Endothelial cell of umbilical vein (primary cell): ENCODE measurements around the gene ARHGEF7. TPM values are rescaled to one million over a fixed set of nuclear protein-coding genes. Genes with fewer than 3 reads are reported as not detected.

Experiments used
- BruUV-seq: library from RNA; stranded (reverse); fragments of 400-500 nt; replicated peaks from 2 replicates; lab custom pipeline; 2021; lab: Mats Ljungman, UMichigan
- CTCF ChIA-PET: fragments of 300-600, 350-600 bp; sonication (Branson Sonifier 250); formaldehyde crosslinking; loops from one replicate; lab custom pipeline; 2021; ENCODE audit warnings: antibody characterized with exemption, inconsistent platforms; lab: Charles Lee
- POLR2A ChIA-PET: fragments of 300-600, 350-600 bp; sonication (Branson Sonifier 250); formaldehyde crosslinking; loops from one replicate; lab custom pipeline; 2021; ENCODE audit warnings: antibody characterized with exemption, inconsistent platforms; lab: Charles Lee
- DNase-seq: peaks from one replicate; pipeline ENCODE4 v3.0.0-alpha.2; 2011; ENCODE audit warnings: low read depth, low spot score
- FAIRE-seq: peaks from 2 replicates; lab custom pipeline; 2011; peaks lifted over from hg19 to GRCh38; lab: Jason Lieb, UNC
- H2AFZ ChIP-seq: 2 replicates; pipeline ENCODE4 v1.6.0; 2012; ENCODE audit warnings: low read depth, low read length, control low read depth, inconsistent platforms
- H3K27ac ChIP-seq: 2 replicates; pipeline ENCODE4 v1.5.1; 2011; ENCODE audit warnings: low read depth, mild to moderate bottlenecking, control low read depth, low read length, moderate library complexity; ENCODE audit not compliant: insufficient read depth
- H3K27me3 ChIP-seq, 2 experiments: 2 replicates each; pipeline versions ENCODE4 v1.6.0 to v1.6.1; 2011; ENCODE audit warnings: low read length in 2 of 2, mixed read lengths in 1 of 2; ENCODE audit not compliant: control insufficient read depth in 2 of 2, insufficient read depth in 2 of 2
- H3K36me3 ChIP-seq, 2 experiments: 2 replicates in 1 of 2; 3 replicates in 1 of 2; pipeline ENCODE4 v1.5.1; 2011; ENCODE audit warnings: low read length in 2 of 2, mild to moderate bottlenecking in 1 of 2, moderate library complexity in 1 of 2; ENCODE audit not compliant: control insufficient read depth in 2 of 2, insufficient read depth in 2 of 2; ENCODE audit errors: extremely low read depth in 1 of 2
- H3K4me1 ChIP-seq: 3 replicates; pipeline ENCODE4 v1.5.1; 2011; ENCODE audit warnings: mild to moderate bottlenecking, low read length; ENCODE audit not compliant: control insufficient read depth, insufficient read depth; ENCODE audit errors: extremely low read depth
- H3K4me2 ChIP-seq: 2 replicates; pipeline ENCODE4 v1.6.1; 2011; ENCODE audit warnings: low read length, control low read depth, mixed read lengths; ENCODE audit not compliant: insufficient read depth
- H3K4me3 ChIP-seq, 3 experiments: fragments of 200-600 bp in 1 of 3; sonication (generic), shearing (Covaris generic) in 1 of 3; replicated peaks in 1 of 3; 2 replicates each; pipeline ENCODE4 v1.5.1; 2011 to 2016; ENCODE audit warnings: control low read depth in 3 of 3, low read length in 3 of 3, mild to moderate bottlenecking in 2 of 3, inconsistent platforms in 1 of 3, low read depth in 1 of 3, moderate library complexity in 1 of 3; ENCODE audit not compliant: insufficient read depth in 1 of 3
- H3K79me2 ChIP-seq: 2 replicates; pipeline ENCODE4 v1.6.0; 2012; ENCODE audit warnings: low read length, inconsistent platforms; ENCODE audit not compliant: control insufficient read depth, insufficient read depth
- H3K9ac ChIP-seq: replicated peaks from 2 replicates; pipeline ENCODE3; 2011; ENCODE audit warnings: low read length, control low read depth; ENCODE audit not compliant: insufficient read depth; ENCODE audit errors: extremely low read depth
- H3K9me1 ChIP-seq: replicated peaks from 3 replicates; pipeline ENCODE4 v1.6.0; 2011; ENCODE audit warnings: mild to moderate bottlenecking, low read length; ENCODE audit not compliant: control insufficient read depth, insufficient read depth; ENCODE audit errors: extremely low read depth
- H3K9me3 ChIP-seq: replicated peaks from 2 replicates; pipeline ENCODE4 v1.5.1; 2012; ENCODE audit warnings: low read length, inconsistent platforms; ENCODE audit not compliant: control insufficient read depth, insufficient read depth
- H4K20me1 ChIP-seq: replicated peaks from 2 replicates; pipeline ENCODE3; 2011; ENCODE audit warnings: mild to moderate bottlenecking, low read length; ENCODE audit not compliant: control insufficient read depth, insufficient read depth; ENCODE audit errors: extremely low read depth
- CTCF ChIP-seq, 2 donors: IDR thresholded peaks; 1 replicate in 1 of 2; 2 replicates in 1 of 2; pipeline ENCODE4 v1.5.1; 2011; ENCODE audit warnings: low read length in 2 of 2, mild to moderate bottlenecking in 2 of 2, moderate library complexity in 2 of 2, control low read depth in 1 of 2, inconsistent platforms in 1 of 2, low read depth in 1 of 2; ENCODE audit not compliant: insufficient read depth in 1 of 2; ENCODE audit errors: extremely low read depth in 1 of 2
- EZH2 ChIP-seq: IDR thresholded peaks from 2 replicates; pipeline ENCODE4 v1.6.1; 2012; ENCODE audit warnings: borderline replicate concordance, low read depth, mild to moderate bottlenecking, moderate library complexity, low read length, inconsistent platforms; ENCODE audit not compliant: severe bottlenecking
- FOS ChIP-seq: IDR thresholded peaks from 2 replicates; pipeline ENCODE4 v1.6.1; 2011; ENCODE audit warnings: mild to moderate bottlenecking, low read length, moderate library complexity, borderline replicate concordance; ENCODE audit not compliant: insufficient read depth
- GATA2 ChIP-seq: IDR thresholded peaks from 2 replicates; pipeline ENCODE4 v1.7.0; 2011; ENCODE audit warnings: low read depth, mild to moderate bottlenecking, moderate library complexity, mixed read lengths, low read length; ENCODE audit not compliant: insufficient read length, insufficient read depth
- JUN ChIP-seq: IDR thresholded peaks from 2 replicates; pipeline ENCODE4 v1.6.1; 2011; ENCODE audit warnings: borderline replicate concordance, low read depth; ENCODE audit not compliant: insufficient read length, insufficient read depth
- MYC ChIP-seq: IDR thresholded peaks from one replicate; pipeline ENCODE4 v1.6.1; 2011; ENCODE audit warnings: mild to moderate bottlenecking, low read depth, low read length
- POLR2A ChIP-seq: IDR thresholded peaks from 2 replicates; pipeline ENCODE4 v1.6.1; 2012; ENCODE audit warnings: low read depth, mild to moderate bottlenecking, control low read depth, low read length
- POLR2AphosphoS5 ChIP-seq: IDR thresholded peaks from 2 replicates; pipeline ENCODE4 v1.6.1; 2012; ENCODE audit warnings: low read depth, mild to moderate bottlenecking, control low read depth, low read length, moderate library complexity; ENCODE audit not compliant: insufficient read depth
- dilution Hi-C: fragments of 300-500 bp; cut with MboI; formaldehyde crosslinking; loops from one replicate; pipeline ENCODE4 v1.15.0; 2019; ENCODE audit warnings: low sequenced_read_pairs; ENCODE audit not compliant: extremely low pct_ligation_motif_present
- intact Hi-C: fragments of 100-400 bp; cut with micrococcal nuclease; formaldehyde crosslinking; loops from one replicate; pipeline ENCODE4 v1.10.0; 2022
- polyA plus RNA-seq, 4 experiments: library from polyadenylated mRNA; depleted of rRNA in 3 of 4; stranded (reverse) in 3 of 4; unstranded in 1 of 4; fragments of >200 nt; gene quantifications; 2 replicates each; pipeline versions ENCODE4 v1.2.1 to v1.2.3, GENCODE V29; 2011 to 2012; ENCODE audit warnings: missing spikeins in 1 of 4
- total RNA-seq: library from RNA; stranded (reverse); gene quantifications from 2 replicates; pipeline ENCODE4 v1.2.3, GENCODE V29; 2021
- TF ChIP-seq, protein P1 (sequence below): IDR thresholded peaks from 2 replicates; pipeline ENCODE4 v1.6.1; 2011; ENCODE audit not compliant: insufficient read depth, insufficient read length

The ARHGEF7 gene
- total and polyA plus RNA-seq, 2 donors (not counting 3 experiments of a cell fraction or from before 2014, with no cell fraction given), result 94.9 to 155 TPM

- TF ChIP-seq MYC (no peak), POLR2AphosphoS5 (no peak), GATA2 (no peak), JUN (no peak), POLR2A (no peak), EZH2 (no peak), FOS (no peak), CTCF (IDR thresholded peaks at IDR 0.05; ENCODE audit: extremely low read depth in 1 of 2, insufficient read depth in 1 of 2, low read depth in 1 of 2, low read length in 2 of 2) (no peak)
- TF ChIP-seq, protein P1, sequence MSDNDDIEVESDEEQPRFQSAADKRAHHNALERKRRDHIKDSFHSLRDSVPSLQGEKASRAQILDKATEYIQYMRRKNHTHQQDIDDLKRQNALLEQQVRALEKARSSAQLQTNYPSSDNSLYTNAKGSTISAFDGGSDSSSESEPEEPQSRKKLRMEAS, result no peak
- BruUV-seq, result no TSS peak
- DNase-seq (no peak), FAIRE-seq (no peak)
- no peak overlapping the region for H3K4me2 ChIP-seq
- no peaks in the 10 kb centered on the region for H3K27me3 ChIP-seq
- H3K4me1 ChIP-seq, result no peaks in the 10 kb centered on the region
- no peaks in the 10 kb centered on the region for H3K9me3 ChIP-seq
- CTCF ChIA-PET, result no interaction called here
- H3K27ac ChIP-seq, result no peak overlapping the region
- H3K9ac ChIP-seq, result no peak overlapping the region
- POLR2A ChIA-PET, result no interaction called here
- intact Hi-C loops, result no loop called here
- no peak overlapping the region for H2AFZ ChIP-seq
- no peaks in the 10 kb centered on the region for H4K20me1 ChIP-seq
- H3K79me2 ChIP-seq, result no peaks in the 10 kb centered on the region
- no peaks in the 10 kb centered on the region for H3K9me1 ChIP-seq
- H3K36me3 ChIP-seq, result peaks cover 18 to 55% of the 10 kb centered on the region in 2 experiments
- dilution Hi-C loops, result no loop called here
- H3K4me3 ChIP-seq, result no peak overlapping the region
Measured at GRCh38 chr13:111289251-111289650, 174.1 kb downstream of the ARHGEF7 start.
